ENCODE data around the gene SLC25A22. TPM values are rescaled to one million over a fixed set of nuclear protein-coding genes. Genes with fewer than 3 reads are reported as not detected.

SLC25A22 gene
- total and polyA plus RNA-seq, 4 donors = 10.6 to 38.2 (median 27.5) TPM

DNA sequence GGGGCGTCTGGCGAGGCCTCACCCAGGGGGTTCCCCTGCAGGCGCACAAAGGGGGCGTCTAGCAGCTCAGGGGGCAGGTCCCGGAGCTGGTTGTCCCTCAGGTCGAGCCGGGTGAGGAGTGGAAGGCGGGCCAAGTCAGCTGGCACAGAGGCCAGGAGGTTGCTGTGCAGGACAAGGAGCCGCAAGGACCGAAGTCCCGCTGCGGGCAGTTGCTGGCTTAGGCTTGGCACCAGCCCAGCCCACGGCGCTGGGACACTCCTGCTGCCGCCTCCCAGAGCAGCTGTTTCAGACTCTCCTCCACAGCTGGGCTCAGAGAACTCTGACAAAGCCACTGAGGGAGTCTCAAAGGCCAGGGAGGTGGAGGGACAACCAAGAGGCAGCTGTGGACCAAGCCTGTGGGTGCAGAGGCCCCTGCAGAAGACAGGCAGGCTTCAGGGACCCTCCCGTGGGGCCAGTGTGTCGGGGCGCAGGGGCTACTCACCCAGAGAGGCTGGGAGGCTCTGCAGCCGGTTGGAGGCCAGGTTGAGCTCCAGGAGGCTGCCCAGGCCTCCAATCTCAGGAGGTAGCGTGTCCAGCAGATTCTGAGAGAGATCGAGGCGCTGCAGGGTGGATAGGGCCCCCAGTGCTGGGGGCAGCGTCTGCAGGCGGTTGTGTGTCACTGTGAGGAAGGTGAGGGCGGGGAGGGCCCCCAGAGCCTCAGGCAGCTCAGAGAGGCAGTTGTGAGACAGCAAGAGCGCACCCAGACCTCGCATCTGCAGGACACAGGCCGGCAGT, 4.8 kb upstream of the SLC25A22 start:
- H3K4me3 ChIP-seq = no peak overlapping the region
- DNase-seq (no peak), ATAC-seq (ENCODE audit: insufficient read depth, low FRiP score) (no peak)
- H3K4me1 ChIP-seq (ENCODE audit: control insufficient read depth in 5 of 5, insufficient read depth in 5 of 5, low read length in 5 of 5) = peaks cover 0 to 15% (median 9%) of the 10 kb centered on the region in 5 donors
- TF ChIP-seq, protein P1, sequence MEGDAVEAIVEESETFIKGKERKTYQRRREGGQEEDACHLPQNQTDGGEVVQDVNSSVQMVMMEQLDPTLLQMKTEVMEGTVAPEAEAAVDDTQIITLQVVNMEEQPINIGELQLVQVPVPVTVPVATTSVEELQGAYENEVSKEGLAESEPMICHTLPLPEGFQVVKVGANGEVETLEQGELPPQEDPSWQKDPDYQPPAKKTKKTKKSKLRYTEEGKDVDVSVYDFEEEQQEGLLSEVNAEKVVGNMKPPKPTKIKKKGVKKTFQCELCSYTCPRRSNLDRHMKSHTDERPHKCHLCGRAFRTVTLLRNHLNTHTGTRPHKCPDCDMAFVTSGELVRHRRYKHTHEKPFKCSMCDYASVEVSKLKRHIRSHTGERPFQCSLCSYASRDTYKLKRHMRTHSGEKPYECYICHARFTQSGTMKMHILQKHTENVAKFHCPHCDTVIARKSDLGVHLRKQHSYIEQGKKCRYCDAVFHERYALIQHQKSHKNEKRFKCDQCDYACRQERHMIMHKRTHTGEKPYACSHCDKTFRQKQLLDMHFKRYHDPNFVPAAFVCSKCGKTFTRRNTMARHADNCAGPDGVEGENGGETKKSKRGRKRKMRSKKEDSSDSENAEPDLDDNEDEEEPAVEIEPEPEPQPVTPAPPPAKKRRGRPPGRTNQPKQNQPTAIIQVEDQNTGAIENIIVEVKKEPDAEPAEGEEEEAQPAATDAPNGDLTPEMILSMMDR (IDR thresholded peaks at IDR 0.05; ENCODE audit: control extremely low read depth, extremely low read depth) = no peak
- H3K9me3 ChIP-seq (ENCODE audit: control insufficient read depth in 4 of 4, insufficient read depth in 3 of 4, low read length in 3 of 4) = no peaks in the 10 kb centered on the region
- H3K36me3 ChIP-seq (ENCODE audit: control insufficient read depth in 4 of 4, insufficient read depth in 4 of 4, low read length in 4 of 4) = peaks cover 0 to 16% (median 3%) of the 10 kb centered on the region in 4 donors
- 94 to 96% methylated on average over 27 to 28 of the region's 28 CpGs for WGBS, 2 donors
- H3K27ac ChIP-seq (ENCODE audit: low read depth in 1 of 2, low read length in 1 of 2) = no peak overlapping the region
- no peak overlapping the region for H3K9ac ChIP-seq (ENCODE audit: insufficient read depth in 1 of 2, low read length in 2 of 2)
- H3K27me3 ChIP-seq (ENCODE audit: control insufficient read depth in 3 of 3, insufficient read depth in 3 of 3, low read length in 2 of 3) = no peaks in the 10 kb centered on the region

DNA sequence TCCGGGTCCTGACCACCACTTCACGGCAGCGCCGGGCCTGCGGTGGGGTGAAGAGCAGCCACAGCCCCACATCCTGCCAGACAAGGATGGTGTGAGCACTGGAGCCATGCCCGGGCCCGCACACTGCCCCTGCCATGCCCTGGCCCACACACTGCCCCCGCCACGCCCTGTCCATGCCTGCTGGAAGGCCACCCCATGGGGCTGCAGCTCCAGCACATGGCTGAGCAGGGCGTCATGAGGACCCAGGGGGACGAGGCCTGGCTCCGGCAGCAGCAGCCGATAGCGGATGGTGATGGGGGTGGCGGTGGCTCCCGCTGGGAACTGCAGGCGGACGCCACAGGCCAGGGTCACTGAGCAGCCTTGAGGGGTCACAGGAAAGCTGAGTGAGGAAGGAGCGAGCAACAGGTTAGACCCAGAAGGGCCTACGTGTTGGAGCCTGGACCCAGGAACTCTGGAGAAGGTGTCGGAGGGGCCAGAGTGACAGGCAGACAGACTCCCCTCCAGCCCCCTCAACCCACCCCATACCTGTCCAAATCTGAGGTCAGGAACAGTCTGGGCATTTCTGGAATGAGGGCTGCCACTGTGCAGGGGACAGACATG, 4.0 kb upstream of the SLC25A22 start:
- Histone ChIP-seq H3K36me3 (ENCODE audit: control insufficient read depth in 4 of 4, insufficient read depth in 4 of 4, low read length in 4 of 4) (peaks cover 0 to 16% (median 3%) of the 10 kb centered on the region in 4 donors), H3K4me1 (ENCODE audit: control insufficient read depth in 5 of 5, insufficient read depth in 5 of 5, low read length in 5 of 5) (peaks cover 0 to 17% (median 9%) of the 10 kb centered on the region in 5 donors), H3K27ac (ENCODE audit: low read depth in 1 of 2, low read length in 1 of 2) (no peak overlapping the region), H3K9me3 (ENCODE audit: control insufficient read depth in 4 of 4, insufficient read depth in 3 of 4, low read length in 3 of 4) (no peaks in the 10 kb centered on the region), H3K4me3 (no peak overlapping the region), H3K27me3 (ENCODE audit: control insufficient read depth in 3 of 3, insufficient read depth in 3 of 3, low read length in 2 of 3) (no peaks in the 10 kb centered on the region), H3K9ac (ENCODE audit: insufficient read depth in 1 of 2, low read length in 2 of 2) (no peak overlapping the region)
- DNase-seq = no peak
- WGBS, 2 donors = 95 to 98% methylated on average over 21 of the region's 21 CpGs
- TF ChIP-seq, protein P1 (IDR thresholded peaks at IDR 0.05; ENCODE audit: control extremely low read depth, extremely low read depth) = no peak
- no peak for ATAC-seq (ENCODE audit: insufficient read depth, low FRiP score)

DNA sequence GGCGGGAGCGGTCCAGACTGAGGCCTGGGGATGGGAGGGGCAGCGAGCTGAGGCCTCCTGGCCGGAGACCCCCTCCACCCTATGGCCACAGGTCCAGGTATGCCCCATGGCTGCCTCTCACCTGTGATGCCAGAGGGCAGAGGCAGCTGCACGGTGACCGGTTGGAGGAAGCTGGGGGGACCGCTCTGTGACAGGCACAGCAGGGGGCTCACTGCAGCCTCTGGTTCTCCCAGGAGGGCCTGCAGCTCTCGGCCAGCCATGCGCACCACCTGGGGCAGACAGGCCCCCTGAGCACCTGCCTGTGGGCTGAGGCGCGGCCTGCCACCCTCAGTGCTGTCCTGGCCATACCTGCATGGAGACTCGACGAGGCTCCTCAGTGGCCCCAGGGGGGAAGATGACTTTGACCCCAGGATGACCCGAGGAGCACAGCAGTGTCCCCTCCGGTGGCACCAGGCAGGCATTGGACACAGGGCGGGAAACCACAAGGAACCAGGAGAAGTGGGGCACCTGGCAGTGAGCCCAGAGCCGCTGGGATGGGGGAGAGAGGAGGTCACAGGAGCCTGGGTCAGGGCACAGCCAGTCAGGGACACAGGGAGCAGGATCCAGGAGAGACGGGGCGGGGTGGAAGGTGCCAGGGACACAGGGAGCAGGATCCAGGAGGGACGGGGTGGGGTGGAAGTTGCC, 3.2 kb upstream of the SLC25A22 start:
- Histone ChIP-seq H3K9ac (ENCODE audit: insufficient read depth in 1 of 2, low read length in 2 of 2) (no peak overlapping the region), H3K4me1 (ENCODE audit: control insufficient read depth in 5 of 5, insufficient read depth in 5 of 5, low read length in 5 of 5) (peaks cover 0 to 26% (median 17%) of the 10 kb centered on the region in 5 donors), H3K27ac (ENCODE audit: low read depth in 1 of 2, low read length in 1 of 2) (no peak overlapping the region), H3K4me3 (no peak overlapping the region), H3K9me3 (ENCODE audit: control insufficient read depth in 4 of 4, insufficient read depth in 3 of 4, low read length in 3 of 4) (no peaks in the 10 kb centered on the region), H3K27me3 (ENCODE audit: control insufficient read depth in 3 of 3, insufficient read depth in 3 of 3, low read length in 2 of 3) (no peaks in the 10 kb centered on the region), H3K36me3 (ENCODE audit: control insufficient read depth in 4 of 4, insufficient read depth in 4 of 4, low read length in 4 of 4) (peaks cover 0 to 16% (median 3%) of the 10 kb centered on the region in 4 donors)
- TF ChIP-seq, protein P1 (IDR thresholded peaks at IDR 0.05; ENCODE audit: control extremely low read depth, extremely low read depth) = no peak
- ATAC-seq (ENCODE audit: insufficient read depth, low FRiP score) (no peak), DNase-seq (no peak)
- 92 to 96% methylated on average over 19 to 20 of the region's 20 CpGs for WGBS, 2 donors

Measured in lung (tissue), 12 donors.